K562 (cell line): ENCODE data around the gene EIF2S2. TPM values are rescaled to one million over a fixed set of nuclear protein-coding genes. Genes with fewer than 3 reads are reported as not detected.

ENCODE experiments used
- HDAC8 ChIP-seq: fragments of 450-650 bp; IDR thresholded peaks from 2 replicates; pipeline ENCODE4 v1.6.1; 2016; ENCODE audit warnings: mild to moderate bottlenecking, missing genetic modification characterization, moderate library complexity, missing compliant biosample characterization
- ILK ChIP-seq: fragments of 450-650 bp; IDR thresholded peaks from 2 replicates; pipeline ENCODE4 v1.6.1; 2016; ENCODE audit warnings: missing genetic modification characterization, low read depth, mild to moderate bottlenecking, missing compliant biosample characterization, moderate library complexity, borderline replicate concordance
- IRF2 ChIP-seq: sonication (generic); formaldehyde crosslinking; IDR thresholded peaks from 2 replicates; pipeline ENCODE4 v1.8.1; 2022; ENCODE audit warnings: mild to moderate bottlenecking, missing genetic modification reagents
- MTA3 ChIP-seq: fragments of 450-650 bp; formaldehyde crosslinking; IDR thresholded peaks from 2 replicates; pipeline ENCODE4 v1.6.1; 2017; ENCODE audit warnings: mild to moderate bottlenecking, borderline replicate concordance
- MXD1 ChIP-seq: fragments of 250-450 bp; sonication (Bioruptor Pico); IDR thresholded peaks from 2 replicates; pipeline ENCODE4 v1.8.0; 2021; ENCODE audit warnings: borderline replicate concordance, mild to moderate bottlenecking, moderate library complexity; ENCODE audit not compliant: poor library complexity, severe bottlenecking
- PTRF ChIP-seq: fragments of 450-650 bp; IDR thresholded peaks from 2 replicates; pipeline ENCODE4 v1.6.1; 2016; ENCODE audit warnings: mild to moderate bottlenecking, missing genetic modification characterization, missing compliant biosample characterization
- RBM14 ChIP-seq: fragments of 200-400 bp; formaldehyde crosslinking; IDR thresholded peaks from 2 replicates; pipeline ENCODE4 v1.6.1; 2018; ENCODE audit warnings: low read depth, mild to moderate bottlenecking, low read length, moderate library complexity, borderline replicate concordance; ENCODE audit not compliant: insufficient read depth
- RBM25 ChIP-seq: fragments of 200-400 bp; formaldehyde crosslinking; IDR thresholded peaks from 2 replicates; pipeline ENCODE4 v1.6.1; 2018; ENCODE audit warnings: low read length, low read depth, moderate library complexity; ENCODE audit not compliant: severe bottlenecking
- STAG1 ChIP-seq: sonication (generic); formaldehyde crosslinking; IDR thresholded peaks from 2 replicates; pipeline ENCODE4 v1.5.0; 2020; ENCODE audit warnings: missing genetic modification reagents, borderline replicate concordance
- TAF1 ChIP-seq: IDR thresholded peaks from 2 replicates; pipeline ENCODE4 v1.6.1; 2011; ENCODE audit warnings: mild to moderate bottlenecking, low read length, moderate library complexity; ENCODE audit not compliant: insufficient read depth, control insufficient read depth, severe bottlenecking; ENCODE audit errors: extremely low read depth
- TCF7 ChIP-seq: sonication (generic); IDR thresholded peaks from 2 replicates; pipeline ENCODE4 v1.6.1; 2016; ENCODE audit warnings: antibody characterized with exemption, borderline replicate concordance
- TEAD4 ChIP-seq, 2 experiments: sonication (generic) in 1 of 2; formaldehyde crosslinking in 1 of 2; IDR thresholded peaks; 2 replicates each; pipeline versions ENCODE4 v1.6.1 to v1.8.0; 2012 to 2022; ENCODE audit warnings: borderline replicate concordance in 1 of 2, inconsistent platforms in 1 of 2, low read length in 1 of 2, mild to moderate bottlenecking in 1 of 2, missing genetic modification reagents in 1 of 2
- TOE1 ChIP-seq, 2 experiments: fragments of 450-650 bp in 1 of 2; sonication (generic) in 1 of 2; formaldehyde crosslinking in 1 of 2; IDR thresholded peaks; 2 replicates each; pipeline versions ENCODE4 v1.7.1 to v1.8.0; 2016 to 2022; ENCODE audit warnings: borderline replicate concordance in 2 of 2, mild to moderate bottlenecking in 2 of 2, antibody characterized with exemption in 1 of 2, inconsistent platforms in 1 of 2, low read depth in 1 of 2, missing genetic modification reagents in 1 of 2, moderate library complexity in 1 of 2
- ZBTB12 ChIP-seq: fragments of 250-450 bp; sonication (Bioruptor Pico); IDR thresholded peaks from 2 replicates; pipeline ENCODE4 v1.4.0; 2020
- ZNF717 ChIP-seq: fragments of 250-450 bp; sonication (Bioruptor Pico); IDR thresholded peaks from 2 replicates; pipeline ENCODE4 v1.5.0; 2021
- polyA plus RNA-seq, 8 experiments: library from polyadenylated mRNA; depleted of rRNA in 4 of 8; stranded (reverse) in 5 of 8; unstranded in 3 of 8; fragments of >200 nt; fragmentation: Nextera tagmentation in 2 of 8; fragmentation: Illumina TruSeq in 1 of 8; extraction: Ambion mirVana in 2 of 8; extraction: Trizol in 1 of 8; gene quantifications; 2 replicates each; pipeline versions ENCODE4 v1.2.1 to v1.2.3, GENCODE V29; 2011 to 2014; ENCODE audit warnings: inconsistent platforms in 1 of 8, missing spikeins in 1 of 8
- total RNA-seq, 7 experiments: library from RNA; depleted of rRNA in 6 of 7; stranded (reverse); fragments of >200 nt in 6 of 7; fragmentation: Illumina TruSeq in 2 of 7; extraction: Trizol in 2 of 7; gene quantifications; 2 replicates each; pipeline versions ENCODE4 v1.2.1 to v1.2.3, GENCODE V29; 2011 to 2021; ENCODE audit warnings: low replicate concordance in 1 of 7
- TF ChIP-seq, protein P1 (sequence below): IDR thresholded peaks from 2 replicates; pipeline ENCODE4 v1.6.1; 2016; ENCODE audit warnings: missing genetic modification characterization, missing compliant biosample characterization
- TF ChIP-seq, protein P2 (sequence below): sonication (generic); formaldehyde crosslinking; IDR thresholded peaks from 2 replicates; pipeline ENCODE4 v1.8.1; 2023; ENCODE audit warnings: mild to moderate bottlenecking, missing genetic modification reagents
- TF ChIP-seq, protein P3 (sequence below): fragments of 250-450 bp; sonication (Bioruptor Pico); IDR thresholded peaks from 2 replicates; pipeline ENCODE4 v1.6.1; 2021; ENCODE audit warnings: mild to moderate bottlenecking
- TF ChIP-seq, protein P4 (sequence below): sonication (generic); formaldehyde crosslinking; IDR thresholded peaks from 2 replicates; pipeline ENCODE4 v1.8.0; 2022; ENCODE audit warnings: mild to moderate bottlenecking, missing genetic modification reagents

Gene EIF2S2
- total and polyA plus RNA-seq, 9 of the 15 experiments (the other 6 are each of a cell fraction or from before 2014, with no cell fraction given) = 79.7 to 220 (median 154) TPM

DNA sequence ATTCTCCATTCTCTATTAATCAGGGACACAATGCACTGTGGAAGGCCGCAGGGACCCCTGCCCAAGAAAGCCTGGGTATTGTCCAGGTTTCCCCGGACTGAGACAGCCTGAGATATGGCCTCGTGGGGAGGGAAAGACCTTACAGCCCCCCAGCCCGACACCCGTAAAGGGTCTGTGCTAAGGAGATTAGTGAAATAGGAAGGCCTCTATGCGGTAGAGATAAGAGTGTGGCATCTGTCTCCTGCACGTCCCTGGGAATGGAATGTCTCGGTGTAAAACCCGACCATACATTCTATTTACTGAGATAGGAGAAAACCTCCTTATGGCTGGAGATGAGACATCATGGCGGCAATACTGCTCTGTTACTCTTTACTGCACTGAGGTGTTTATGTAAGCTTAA lies 15.7 kb upstream of the EIF2S2 start (continued):
- TF ChIP-seq, protein P1, sequence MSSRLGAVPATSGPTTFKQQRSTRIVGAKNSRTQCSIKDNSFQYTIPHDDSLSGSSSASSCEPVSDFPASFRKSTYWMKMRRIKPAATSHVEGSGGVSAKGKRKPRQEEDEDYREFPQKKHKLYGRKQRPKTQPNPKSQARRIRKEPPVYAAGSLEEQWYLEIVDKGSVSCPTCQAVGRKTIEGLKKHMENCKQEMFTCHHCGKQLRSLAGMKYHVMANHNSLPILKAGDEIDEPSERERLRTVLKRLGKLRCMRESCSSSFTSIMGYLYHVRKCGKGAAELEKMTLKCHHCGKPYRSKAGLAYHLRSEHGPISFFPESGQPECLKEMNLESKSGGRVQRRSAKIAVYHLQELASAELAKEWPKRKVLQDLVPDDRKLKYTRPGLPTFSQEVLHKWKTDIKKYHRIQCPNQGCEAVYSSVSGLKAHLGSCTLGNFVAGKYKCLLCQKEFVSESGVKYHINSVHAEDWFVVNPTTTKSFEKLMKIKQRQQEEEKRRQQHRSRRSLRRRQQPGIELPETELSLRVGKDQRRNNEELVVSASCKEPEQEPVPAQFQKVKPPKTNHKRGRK = no peak
- TF ChIP-seq STAG1 (CRISPR knock-in tag) (no peak), PTRF (no peak), RBM14 (no peak), HDAC8 (tag) (no peak), MTA3 (no peak), TEAD4 (IDR thresholded peaks at IDR 0.05; ENCODE audit: low read length) (peak; percentile 77), TEAD4 (CRISPR knock-in tag; IDR thresholded peaks at IDR 0.05; ENCODE audit: borderline replicate concordance) (no peak), TOE1 (IDR thresholded peaks at IDR 0.05; ENCODE audit: borderline replicate concordance) (no peak), TOE1 (CRISPR knock-in tag; IDR thresholded peaks at IDR 0.05; ENCODE audit: borderline replicate concordance, low read depth) (no peak), TAF1 (no peak), MXD1 (no peak), ZBTB12 (CRISPR knock-in tag) (no peak), RBM25 (no peak), IRF2 (CRISPR knock-in tag) (no peak), ILK (no peak), ZNF717 (CRISPR knock-in tag) (no peak), TCF7 (no peak)
- TF ChIP-seq, protein P2, sequence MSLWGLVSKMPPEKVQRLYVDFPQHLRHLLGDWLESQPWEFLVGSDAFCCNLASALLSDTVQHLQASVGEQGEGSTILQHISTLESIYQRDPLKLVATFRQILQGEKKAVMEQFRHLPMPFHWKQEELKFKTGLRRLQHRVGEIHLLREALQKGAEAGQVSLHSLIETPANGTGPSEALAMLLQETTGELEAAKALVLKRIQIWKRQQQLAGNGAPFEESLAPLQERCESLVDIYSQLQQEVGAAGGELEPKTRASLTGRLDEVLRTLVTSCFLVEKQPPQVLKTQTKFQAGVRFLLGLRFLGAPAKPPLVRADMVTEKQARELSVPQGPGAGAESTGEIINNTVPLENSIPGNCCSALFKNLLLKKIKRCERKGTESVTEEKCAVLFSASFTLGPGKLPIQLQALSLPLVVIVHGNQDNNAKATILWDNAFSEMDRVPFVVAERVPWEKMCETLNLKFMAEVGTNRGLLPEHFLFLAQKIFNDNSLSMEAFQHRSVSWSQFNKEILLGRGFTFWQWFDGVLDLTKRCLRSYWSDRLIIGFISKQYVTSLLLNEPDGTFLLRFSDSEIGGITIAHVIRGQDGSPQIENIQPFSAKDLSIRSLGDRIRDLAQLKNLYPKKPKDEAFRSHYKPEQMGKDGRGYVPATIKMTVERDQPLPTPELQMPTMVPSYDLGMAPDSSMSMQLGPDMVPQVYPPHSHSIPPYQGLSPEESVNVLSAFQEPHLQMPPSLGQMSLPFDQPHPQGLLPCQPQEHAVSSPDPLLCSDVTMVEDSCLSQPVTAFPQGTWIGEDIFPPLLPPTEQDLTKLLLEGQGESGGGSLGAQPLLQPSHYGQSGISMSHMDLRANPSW (CRISPR knock-in tag) = no peak
- TF ChIP-seq, protein P3, sequence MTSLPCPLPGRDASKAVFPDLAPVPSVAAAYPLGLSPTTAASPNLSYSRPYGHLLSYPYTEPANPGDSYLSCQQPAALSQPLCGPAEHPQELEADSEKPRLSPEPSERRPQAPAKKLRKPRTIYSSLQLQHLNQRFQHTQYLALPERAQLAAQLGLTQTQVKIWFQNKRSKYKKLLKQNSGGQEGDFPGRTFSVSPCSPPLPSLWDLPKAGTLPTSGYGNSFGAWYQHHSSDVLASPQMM (CRISPR knock-in tag) = no peak
- TF ChIP-seq, protein P4, sequence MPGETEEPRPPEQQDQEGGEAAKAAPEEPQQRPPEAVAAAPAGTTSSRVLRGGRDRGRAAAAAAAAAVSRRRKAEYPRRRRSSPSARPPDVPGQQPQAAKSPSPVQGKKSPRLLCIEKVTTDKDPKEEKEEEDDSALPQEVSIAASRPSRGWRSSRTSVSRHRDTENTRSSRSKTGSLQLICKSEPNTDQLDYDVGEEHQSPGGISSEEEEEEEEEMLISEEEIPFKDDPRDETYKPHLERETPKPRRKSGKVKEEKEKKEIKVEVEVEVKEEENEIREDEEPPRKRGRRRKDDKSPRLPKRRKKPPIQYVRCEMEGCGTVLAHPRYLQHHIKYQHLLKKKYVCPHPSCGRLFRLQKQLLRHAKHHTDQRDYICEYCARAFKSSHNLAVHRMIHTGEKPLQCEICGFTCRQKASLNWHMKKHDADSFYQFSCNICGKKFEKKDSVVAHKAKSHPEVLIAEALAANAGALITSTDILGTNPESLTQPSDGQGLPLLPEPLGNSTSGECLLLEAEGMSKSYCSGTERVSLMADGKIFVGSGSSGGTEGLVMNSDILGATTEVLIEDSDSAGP = no peak
